GM21786 (cell line): ENCODE results near the gene ERFE.
"Not testable (repeated sequence)": the region's sequence is repeated elsewhere in the genome, so short reads cannot be mapped to it uniquely, and the experiment has no call there.

Experiments used
- ATAC-seq: cut with Tn5 transposase; IDR thresholded peaks from one replicate; pipeline ENCODE4 v1.9.1; 2021; ENCODE audit not compliant: unreplicated experiment

ERFE gene

GRCh38 chr2:238158509-238159070, at the start of gene ERFE:
Gene ERFE, plus strand, starts transcription at chr2:238158970. Its CDS starts 38 bp downstream, at chr2:238159008.
- ATAC-seq, result no peak

GRCh38 chr2:238113611-238114010, 45.2 kb upstream of the ERFE start:
- ATAC-seq, result no peak

- no peak for ATAC-seq
Observed at GRCh38 chr2:238114331-238114841, 44.4 kb upstream of the ERFE start.

GRCh38 chr2:238114851-238115660, 43.7 kb upstream of the ERFE start:
- no peak for ATAC-seq

GRCh38 chr2:238115709-238116108, 43.1 kb upstream of the ERFE start:
- ATAC-seq, result not testable (repeated sequence)

GRCh38 chr2:238116298-238117198, 42.2 kb upstream of the ERFE start:
- ATAC-seq, result no peak

GRCh38 chr2:238117199-238118154, 41.3 kb upstream of the ERFE start:
- ATAC-seq, result no peak

GRCh38 chr2:238119756-238120462, 38.9 kb upstream of the ERFE start:
- ATAC-seq, result no peak

GRCh38 chr2:238120463-238121298, 38.1 kb upstream of the ERFE start:
- ATAC-seq, result no peak

- ATAC-seq, result no peak
Observed at GRCh38 chr2:238121511-238122286, 37.1 kb upstream of the ERFE start.

GRCh38 chr2:238122287-238123217, 36.2 kb upstream of the ERFE start:
- ATAC-seq, result no peak

- no peak for ATAC-seq
Observed at GRCh38 chr2:238123218-238123971, 35.4 kb upstream of the ERFE start.

GRCh38 chr2:238123991-238124470, 34.7 kb upstream of the ERFE start:
- ATAC-seq, result no peak

GRCh38 chr2:238124488-238125126, 34.2 kb upstream of the ERFE start:
- no peak for ATAC-seq

- ATAC-seq, result no peak
Observed at GRCh38 chr2:238125127-238125885, 33.5 kb upstream of the ERFE start.
